Ishikawa (cell line): ENCODE data around the gene MDM4.

Experiments
- CEBPB ChIP-seq: IDR thresholded peaks from 2 replicates; pipeline ENCODE4 v1.6.1; 2012
- CREB1 ChIP-seq: IDR thresholded peaks from 2 replicates; pipeline ENCODE4 v1.6.1; 2012; ENCODE audit warnings: low read depth
- EGR1 ChIP-seq: IDR thresholded peaks from 2 replicates; pipeline ENCODE4 v1.6.1; 2012
- EP300 ChIP-seq: IDR thresholded peaks from 2 replicates; pipeline ENCODE4 v1.6.1; 2012; ENCODE audit warnings: borderline replicate concordance
- FOXM1 ChIP-seq: IDR thresholded peaks from 2 replicates; pipeline ENCODE4 v1.6.1; 2012; ENCODE audit warnings: low read depth, borderline replicate concordance
- MAX ChIP-seq: IDR thresholded peaks from 2 replicates; pipeline ENCODE4 v1.6.1; 2012
- NFIC ChIP-seq: IDR thresholded peaks from 2 replicates; pipeline ENCODE4 v1.6.1; 2012
- RAD21 ChIP-seq: IDR thresholded peaks from 2 replicates; pipeline ENCODE4 v1.6.1; 2012; ENCODE audit warnings: low read depth
- REST ChIP-seq: IDR thresholded peaks from 2 replicates; pipeline ENCODE4 v1.6.1; 2012; ENCODE audit warnings: low read depth, mild to moderate bottlenecking
- TAF1 ChIP-seq: IDR thresholded peaks from 2 replicates; pipeline ENCODE4 v1.6.1; 2012; ENCODE audit warnings: low read depth, mild to moderate bottlenecking
- TCF12 ChIP-seq: IDR thresholded peaks from 2 replicates; pipeline ENCODE4 v1.6.1; 2012; ENCODE audit warnings: low read depth
- TEAD4 ChIP-seq: IDR thresholded peaks from 2 replicates; pipeline ENCODE4 v1.6.1; 2012
- USF1 ChIP-seq: IDR thresholded peaks from 2 replicates; pipeline ENCODE4 v1.6.1; 2012
- YY1 ChIP-seq: IDR thresholded peaks from 2 replicates; pipeline ENCODE4 v1.6.1; 2012; ENCODE audit warnings: low read depth
- ZBTB7A ChIP-seq: IDR thresholded peaks from 2 replicates; pipeline ENCODE4 v1.6.1; 2012; ENCODE audit warnings: low read depth

The MDM4 gene

GRCh38 chr1:204544321-204544720 is 28.1 kb downstream of the MDM4 start:
- TF ChIP-seq TAF1 (no peak), TEAD4 (no peak), TCF12 (no peak)

- TF ChIP-seq MAX, result no peak
- TF ChIP-seq FOXM1, result no peak
- no peak for TF ChIP-seq TAF1
- TF ChIP-seq NFIC, result no peak
- no peak for TF ChIP-seq TEAD4
- no peak for TF ChIP-seq TCF12
- TF ChIP-seq RAD21, result no peak
- no peak for TF ChIP-seq EGR1
Observed at GRCh38 chr1:204545202-204545601, 29.0 kb downstream of the MDM4 start.

- TF ChIP-seq REST (no peak), TAF1 (no peak), ZBTB7A (no peak), NFIC (no peak), CEBPB (no peak), RAD21 (no peak), MAX (no peak), TEAD4 (no peak), YY1 (no peak), TCF12 (no peak), CREB1 (no peak), EGR1 (no peak), FOXM1 (no peak), USF1 (no peak), EP300 (no peak)
Observed at GRCh38 chr1:204545881-204546280, 29.7 kb downstream of the MDM4 start.

GRCh38 chr1:204548265-204548664 is 32.1 kb downstream of the MDM4 start:
- TF ChIP-seq EP300, result no peak
- no peak for TF ChIP-seq TEAD4
- no peak for TF ChIP-seq EGR1
- TF ChIP-seq REST, result no peak
- no peak for TF ChIP-seq YY1

- TF ChIP-seq CEBPB, result no peak
- TF ChIP-seq TAF1, result no peak
- no peak for TF ChIP-seq TCF12
- TF ChIP-seq REST, result no peak
- TF ChIP-seq EP300, result no peak
- TF ChIP-seq ZBTB7A, result no peak
Observed at GRCh38 chr1:204549313-204549712, 33.1 kb downstream of the MDM4 start.

- TF ChIP-seq ZBTB7A (no peak), YY1 (no peak), REST (no peak), TCF12 (no peak), EP300 (no peak), MAX (no peak), TAF1 (no peak)
Observed at GRCh38 chr1:204550926-204551325, 34.7 kb downstream of the MDM4 start.
